ENCODE data around the gene VWA2. TPM values are rescaled to one million over a fixed set of nuclear protein-coding genes. Genes with fewer than 3 reads are reported as not detected.

The VWA2 gene
- total RNA-seq, 1 donor from 2014 or later, result not detected

GRCh38 chr10:114300036-114300645 lies 61.1 kb downstream of the VWA2 start:
- no peak for DNase-seq

- no peak for DNase-seq
Measured at GRCh38 chr10:114301177-114301576, 62.1 kb downstream of the VWA2 start.

DNA sequence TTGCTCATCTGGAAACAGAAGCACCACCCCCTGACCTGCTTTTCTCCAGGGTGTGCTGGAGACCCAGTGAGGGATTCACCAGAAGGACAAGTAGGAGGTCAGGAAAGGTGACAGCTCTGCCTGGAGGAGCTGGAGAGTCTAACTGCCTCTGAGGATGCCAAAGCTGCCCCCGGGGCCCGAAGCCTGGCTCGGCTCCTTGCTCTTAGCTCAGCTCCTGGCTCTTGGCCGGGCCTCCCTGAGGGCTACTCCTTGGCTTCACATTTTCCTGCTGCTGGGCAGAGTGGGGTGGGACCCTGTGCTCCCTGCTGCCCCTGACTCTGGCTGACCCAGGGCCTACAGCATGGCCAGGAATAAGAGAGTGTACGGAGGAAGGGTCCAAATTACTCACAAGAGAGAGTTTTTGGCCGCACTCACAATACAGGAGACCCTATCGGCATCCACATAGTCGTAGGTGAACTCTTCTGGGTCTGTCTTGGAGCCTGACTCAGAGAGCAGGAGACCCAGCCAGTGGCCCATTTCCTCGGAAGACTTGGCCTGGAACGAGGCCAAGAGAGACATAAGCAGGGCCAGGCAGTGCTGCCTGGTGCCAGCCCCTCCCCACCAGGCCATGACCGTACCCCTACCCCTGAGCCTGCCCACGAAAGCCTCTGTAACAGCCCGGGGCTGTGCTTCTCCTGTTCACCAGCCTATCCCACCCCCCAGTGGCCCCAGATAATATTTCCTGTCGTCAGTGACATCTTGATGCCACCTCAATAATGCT lies 63.1 kb downstream of the VWA2 start:
- peak; percentile 32 for DNase-seq

- no peak for DNase-seq
Measured at GRCh38 chr10:114303556-114303955, 64.5 kb downstream of the VWA2 start.

DNA sequence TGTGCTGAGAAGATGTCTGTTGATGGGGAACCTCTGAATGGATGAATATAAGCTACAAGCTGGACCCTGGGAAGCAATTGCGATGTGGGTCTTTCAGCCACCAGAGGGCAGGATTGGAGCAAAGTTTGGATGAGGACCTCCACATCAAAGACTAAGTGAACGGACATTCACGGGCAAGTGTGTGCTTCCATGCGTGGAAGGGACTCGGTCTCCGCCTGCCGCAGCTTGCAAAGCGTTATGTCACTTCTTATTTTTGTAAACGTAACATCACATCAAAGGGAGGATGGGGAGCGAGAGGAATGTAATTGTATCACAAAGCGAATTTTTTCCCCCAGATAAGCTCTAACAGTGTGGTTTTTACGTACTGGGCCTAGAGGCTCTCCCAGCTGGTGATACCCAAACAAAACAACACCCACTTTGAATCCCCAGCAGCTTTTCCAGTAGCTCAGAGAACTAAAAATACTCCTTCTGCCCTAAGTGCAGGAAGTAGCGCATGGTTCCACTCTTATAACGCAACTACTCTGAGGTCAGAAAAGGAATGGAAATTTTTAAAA lies 65.0 kb downstream of the VWA2 start:
- DNase-seq, result peak; percentile 93

GRCh38 chr10:114304571-114305421 lies 65.7 kb downstream of the VWA2 start:
- peak; percentile 59 for DNase-seq

DNA sequence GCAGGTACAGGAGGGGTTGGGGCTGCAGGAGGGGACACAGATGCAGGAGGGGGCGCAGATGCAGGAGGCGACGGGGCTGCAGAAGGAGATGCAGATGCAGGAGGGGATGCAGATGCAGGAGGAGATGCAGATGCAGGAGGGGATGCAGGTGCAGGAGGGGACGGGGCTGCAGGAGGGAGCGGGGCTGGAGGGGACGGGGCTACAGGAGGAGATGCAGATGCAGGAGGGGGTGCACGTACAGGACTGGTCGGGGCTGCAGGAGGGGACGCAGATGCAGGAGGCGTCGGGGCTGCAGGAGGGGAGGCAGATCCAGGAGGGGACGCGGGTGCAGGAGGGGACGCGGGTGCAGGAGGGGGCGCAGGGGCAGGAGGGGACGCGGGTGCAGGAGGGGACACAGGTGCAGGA lies 66.5 kb downstream of the VWA2 start:
- DNase-seq, result no peak

- DNase-seq, result no peak
Measured at GRCh38 chr10:114306116-114306973, 67.3 kb downstream of the VWA2 start.

- no peak for DNase-seq
Measured at GRCh38 chr10:114307731-114308130, 68.7 kb downstream of the VWA2 start.

DNA sequence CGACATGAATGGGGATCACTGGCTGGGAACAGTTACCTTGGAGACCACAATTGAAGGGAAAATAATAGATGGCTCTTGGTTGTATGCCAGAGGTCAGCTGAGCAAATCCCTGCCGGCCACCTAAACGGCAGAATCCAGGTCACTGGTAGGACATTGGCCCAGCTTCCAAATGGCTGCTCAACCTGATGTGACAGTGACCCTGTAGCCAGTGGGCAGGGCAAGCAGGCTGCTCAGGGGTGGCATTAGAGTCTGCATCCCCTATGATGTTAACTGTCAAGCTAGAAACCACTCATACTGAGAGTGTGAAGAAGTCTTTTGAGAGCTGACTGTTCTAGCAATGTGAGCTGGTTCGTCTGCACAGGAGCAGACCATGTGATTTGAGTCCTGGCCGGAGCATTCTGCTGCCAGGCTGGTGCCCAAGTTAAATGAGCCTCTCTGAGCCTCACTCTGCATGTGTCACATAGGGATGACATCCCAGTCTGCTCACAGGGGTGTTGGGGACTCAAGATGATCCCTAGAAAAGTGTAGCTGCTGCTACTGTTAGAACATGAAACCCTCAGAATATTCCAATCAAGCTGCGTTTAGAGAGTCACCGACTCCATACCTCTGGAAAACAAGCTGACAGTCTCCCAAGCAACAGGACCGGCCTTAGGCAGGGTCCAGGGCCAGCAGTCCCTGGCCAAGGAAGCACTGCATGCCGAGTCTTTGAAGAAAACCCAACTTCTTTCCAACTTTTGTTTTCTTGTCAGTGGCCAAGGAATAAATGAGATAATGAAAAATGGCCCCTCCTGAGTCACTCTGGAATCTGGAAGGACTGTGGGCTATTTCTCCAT lies 69.7 kb downstream of the VWA2 start:
- DNase-seq, result no peak

- no peak for DNase-seq
Measured at GRCh38 chr10:114309364-114309651, 70.3 kb downstream of the VWA2 start.

GRCh38 chr10:114310346-114310745 lies 71.3 kb downstream of the VWA2 start:
- DNase-seq, result no peak

DNA sequence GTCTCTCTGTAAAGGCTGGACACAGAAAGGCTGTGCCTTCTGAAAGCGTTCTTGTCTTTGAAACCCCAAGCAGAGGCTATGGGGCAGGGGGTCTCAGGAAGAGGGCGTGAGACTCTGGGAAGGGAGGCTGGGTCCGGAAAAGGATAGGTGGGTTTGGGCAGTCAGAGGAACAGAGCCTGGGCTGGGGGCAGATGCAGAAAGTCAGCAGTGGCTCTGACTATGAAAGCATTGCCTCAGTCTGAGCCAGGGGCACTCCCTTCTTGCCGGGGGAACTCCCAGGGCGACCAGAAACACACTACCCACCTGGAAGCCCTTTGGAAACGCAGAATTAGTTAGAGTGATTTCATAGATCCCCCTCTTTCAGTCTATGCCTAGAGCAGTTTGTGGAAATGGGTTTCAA lies 72.0 kb downstream of the VWA2 start:
- no peak for DNase-seq

DNA sequence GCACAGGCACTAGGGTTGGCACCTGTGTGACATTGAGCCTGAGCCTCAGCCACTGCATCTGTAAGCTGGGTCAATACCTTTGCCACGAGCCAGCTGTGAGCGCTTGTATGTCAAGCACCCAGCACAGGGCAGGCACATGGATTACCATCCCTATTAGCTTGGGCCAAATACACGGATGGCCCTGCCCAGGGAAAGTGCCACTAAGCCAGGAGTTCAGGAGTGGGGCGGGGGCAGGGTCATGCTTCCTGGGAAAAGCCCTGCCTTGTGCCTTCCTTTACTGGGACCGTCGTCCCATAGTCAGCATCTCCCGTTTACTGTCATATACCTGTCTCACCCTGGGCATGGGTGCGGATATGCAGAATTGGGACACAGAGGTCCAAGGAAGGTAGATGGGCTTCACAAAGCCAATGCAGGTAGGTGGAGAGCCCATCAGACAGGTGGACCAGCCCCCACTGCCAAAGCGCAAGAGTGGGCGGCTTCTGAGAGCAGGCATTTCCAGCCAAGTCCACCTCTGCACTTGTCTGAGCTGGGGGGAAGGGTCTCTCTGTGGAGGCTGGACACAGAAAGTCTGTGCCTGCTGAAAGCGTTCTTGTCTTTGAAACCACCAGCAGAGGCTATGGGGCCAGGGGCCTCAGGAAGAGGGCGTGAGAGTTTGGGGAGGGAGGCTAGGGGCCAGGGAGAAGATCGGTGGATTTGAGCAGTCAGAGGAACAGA lies 72.6 kb downstream of the VWA2 start:
- DNase-seq, result no peak

DNA sequence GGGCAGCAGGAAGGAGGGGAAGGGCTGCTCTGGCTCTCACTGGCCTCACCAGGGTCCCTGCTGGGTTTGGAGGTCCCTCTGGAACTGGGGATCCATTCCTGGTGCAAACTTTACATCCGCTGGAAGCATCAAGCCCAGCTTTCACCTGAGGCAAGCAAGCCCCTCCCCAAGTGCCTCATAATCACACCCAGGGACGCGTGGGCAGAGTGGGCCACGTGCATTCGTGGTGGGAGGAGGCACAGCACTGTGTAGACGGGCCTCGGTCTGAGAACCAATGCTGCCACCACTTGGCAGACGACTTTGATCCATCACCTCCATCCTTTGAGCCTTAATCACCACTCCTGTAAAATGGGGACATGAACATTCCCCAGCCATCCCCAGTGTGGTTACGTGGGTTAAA lies 74.1 kb downstream of the VWA2 start:
- no peak for DNase-seq

DNA sequence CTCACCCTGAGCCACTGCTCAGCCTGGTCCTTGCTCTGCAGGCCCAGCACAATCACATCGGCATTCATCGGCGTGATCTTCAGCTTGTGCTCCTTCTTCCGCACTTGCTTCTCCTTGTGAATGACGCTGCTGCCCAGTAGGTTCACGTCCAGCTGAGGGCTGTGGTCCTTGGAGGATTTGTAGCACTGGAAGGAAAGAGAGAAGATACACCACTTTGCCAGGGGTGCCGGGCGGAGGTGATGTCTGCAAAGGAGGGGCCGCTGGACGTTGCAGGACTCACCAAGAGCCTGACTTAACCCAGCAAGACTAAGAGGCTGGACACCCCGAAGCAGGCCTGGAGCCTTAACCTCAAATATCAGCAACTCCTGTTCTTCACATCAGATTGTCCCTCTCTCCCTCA lies 74.8 kb downstream of the VWA2 start:
- no peak for DNase-seq

DNA sequence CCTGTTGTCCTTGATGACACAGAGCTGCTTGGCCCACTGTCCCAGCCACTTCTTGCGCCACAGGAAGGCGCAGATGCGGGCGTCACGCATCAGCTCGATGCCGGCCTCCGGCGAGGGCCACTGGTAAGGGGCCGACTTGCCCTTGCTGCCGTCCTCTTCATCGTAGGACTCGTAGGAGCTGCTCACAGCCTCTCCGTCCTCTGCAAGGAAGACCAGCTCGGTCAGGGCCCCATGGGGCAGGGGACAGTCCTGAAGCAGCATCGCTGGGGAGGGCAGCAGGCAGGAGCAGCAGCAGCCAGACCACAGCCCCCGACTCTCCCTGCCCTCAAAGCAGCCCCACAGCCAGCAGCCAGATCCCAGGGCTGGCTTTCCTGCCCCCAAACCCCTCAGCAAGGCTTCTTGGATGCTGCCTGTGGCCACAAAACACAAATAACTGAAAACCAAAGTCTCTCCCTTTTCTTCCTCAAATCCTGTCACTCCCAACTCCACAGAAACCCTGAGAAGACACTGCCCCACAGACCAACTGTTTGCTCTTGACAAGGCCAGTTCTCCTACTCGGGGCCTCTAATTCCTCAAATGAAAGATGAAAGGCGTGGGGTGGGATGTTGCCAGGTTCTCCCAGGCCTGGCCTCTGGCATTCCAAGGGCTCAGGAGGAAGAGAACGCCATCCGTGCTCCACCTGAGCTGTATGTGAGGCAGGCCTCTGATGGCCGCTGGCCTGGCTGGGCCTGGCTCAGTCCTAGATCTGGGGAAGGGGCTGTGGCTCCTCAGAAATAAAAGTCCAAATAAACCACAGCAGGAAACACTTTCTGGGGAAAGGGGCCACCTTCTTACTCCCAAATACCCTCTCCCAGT lies 76.7 kb downstream of the VWA2 start:
- no peak for DNase-seq

- no peak for DNase-seq
Measured at GRCh38 chr10:114316744-114317143, 77.7 kb downstream of the VWA2 start.

DNA sequence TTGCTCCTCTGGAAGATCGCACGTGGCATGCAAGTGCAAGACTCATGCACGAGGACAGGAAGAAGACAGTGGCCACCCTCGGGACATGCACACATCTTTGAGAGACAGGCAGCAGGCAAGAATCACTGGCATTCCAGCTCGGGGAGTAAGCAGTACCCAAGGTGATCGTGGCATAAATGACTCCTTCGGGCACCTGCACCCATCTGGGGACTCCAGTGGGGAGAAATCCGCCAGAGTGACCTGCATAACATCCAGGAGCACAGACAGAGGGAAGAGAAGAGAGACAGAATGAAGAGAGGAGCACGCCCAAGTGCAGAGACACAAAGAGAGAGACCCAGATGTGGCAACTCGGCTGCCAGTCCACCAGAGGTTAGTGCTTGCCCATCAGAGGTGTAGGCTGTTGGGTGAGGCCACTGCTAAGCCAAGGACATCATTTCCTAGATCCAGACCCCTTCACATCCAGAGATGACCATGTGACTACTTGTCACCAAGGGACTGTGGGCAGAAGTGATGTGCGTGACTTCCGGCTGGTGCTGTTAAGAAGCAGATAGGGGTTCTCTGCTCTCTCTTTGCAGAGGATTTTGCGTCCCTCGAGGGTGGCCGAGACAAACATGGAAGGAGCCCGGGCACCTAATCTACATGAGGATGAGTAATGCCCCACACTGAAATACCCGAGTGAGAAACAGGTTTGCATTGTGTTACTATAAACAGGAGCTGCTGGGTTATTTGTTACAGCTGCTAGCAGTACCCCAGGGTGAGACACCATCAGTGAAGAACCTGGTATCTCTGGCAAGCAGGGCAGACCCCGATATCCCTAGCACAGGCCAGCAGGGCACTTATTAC lies 80.6 kb downstream of the VWA2 start:
- no peak for DNase-seq
